ENCODE data around the gene SEL1L3.

Gene SEL1L3

DNA sequence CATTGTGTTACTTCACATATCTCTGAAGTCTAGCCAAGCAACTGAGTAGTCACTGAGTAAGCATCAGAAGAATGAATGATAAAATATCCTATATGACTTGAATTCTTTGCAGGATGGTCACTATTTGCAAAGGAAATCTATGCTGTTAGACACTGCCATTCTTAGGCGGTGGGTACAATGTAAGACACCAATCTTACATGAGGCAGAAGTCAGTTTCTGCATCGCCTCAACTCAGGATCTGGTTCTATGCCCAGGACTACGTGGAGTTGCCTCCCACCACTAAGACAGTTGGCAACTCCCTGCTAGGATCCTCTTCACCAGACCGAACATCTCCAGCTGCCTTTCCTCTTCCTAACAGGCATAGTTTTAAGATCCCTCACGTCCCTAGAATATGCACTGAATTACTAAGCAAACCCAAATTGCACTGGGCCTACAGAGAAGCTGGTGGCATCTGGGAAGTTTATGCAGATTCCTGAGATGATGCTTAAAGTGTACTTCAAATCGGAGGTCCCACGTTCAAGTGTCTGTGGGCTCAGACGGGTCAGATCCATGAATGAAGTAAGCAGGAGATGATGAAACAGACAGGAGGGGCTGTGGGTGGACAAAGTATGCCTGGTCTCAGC is 45.6 kb downstream of the SEL1L3 start:
- DNase-seq (ENCODE audit: low read depth) = no peak

DNA sequence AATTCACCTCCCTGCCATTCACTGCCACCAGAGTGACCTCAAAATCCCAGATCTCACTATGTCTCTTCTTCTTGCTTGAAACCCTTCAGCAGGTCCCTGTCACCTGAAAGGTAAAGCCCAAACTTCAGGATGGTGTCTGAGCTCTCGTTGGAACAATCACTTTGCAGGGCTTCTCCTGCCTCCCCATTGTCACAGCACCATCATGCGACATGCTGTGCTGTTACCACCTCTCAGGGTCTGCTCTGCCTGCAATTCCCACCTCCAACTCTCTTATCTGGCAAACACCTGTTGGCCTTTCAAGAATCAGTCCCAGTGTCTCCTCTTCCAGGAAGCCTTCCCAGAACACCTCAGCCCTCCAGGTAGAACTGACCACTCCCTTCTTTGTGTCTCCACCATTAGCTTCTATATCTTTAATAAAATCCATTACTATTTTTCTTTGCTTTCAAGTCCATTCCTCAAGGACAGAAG is 46.2 kb downstream of the SEL1L3 start:
- DNase-seq (ENCODE audit: low read depth) = no peak

DNA sequence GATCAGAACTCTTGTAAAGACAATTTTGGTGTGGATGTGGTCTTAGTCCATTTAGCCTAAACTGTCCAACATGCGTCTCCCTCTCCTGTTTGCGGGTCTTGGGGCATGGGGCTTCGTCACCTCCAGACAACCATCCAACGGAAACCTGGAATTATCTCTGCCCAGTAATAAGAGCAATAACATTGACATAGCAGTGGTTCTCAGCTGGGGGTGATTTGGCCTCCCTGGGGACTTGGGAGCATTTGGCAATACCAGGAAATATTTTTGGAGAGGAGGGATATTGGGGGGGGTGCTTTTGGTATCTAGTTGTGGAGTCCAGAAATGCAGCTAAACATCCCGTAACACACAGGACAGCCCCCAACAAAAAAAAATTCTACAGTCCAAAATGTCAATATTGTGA is 47.2 kb downstream of the SEL1L3 start:
- no peak for DNase-seq (ENCODE audit: low read depth)

DNA sequence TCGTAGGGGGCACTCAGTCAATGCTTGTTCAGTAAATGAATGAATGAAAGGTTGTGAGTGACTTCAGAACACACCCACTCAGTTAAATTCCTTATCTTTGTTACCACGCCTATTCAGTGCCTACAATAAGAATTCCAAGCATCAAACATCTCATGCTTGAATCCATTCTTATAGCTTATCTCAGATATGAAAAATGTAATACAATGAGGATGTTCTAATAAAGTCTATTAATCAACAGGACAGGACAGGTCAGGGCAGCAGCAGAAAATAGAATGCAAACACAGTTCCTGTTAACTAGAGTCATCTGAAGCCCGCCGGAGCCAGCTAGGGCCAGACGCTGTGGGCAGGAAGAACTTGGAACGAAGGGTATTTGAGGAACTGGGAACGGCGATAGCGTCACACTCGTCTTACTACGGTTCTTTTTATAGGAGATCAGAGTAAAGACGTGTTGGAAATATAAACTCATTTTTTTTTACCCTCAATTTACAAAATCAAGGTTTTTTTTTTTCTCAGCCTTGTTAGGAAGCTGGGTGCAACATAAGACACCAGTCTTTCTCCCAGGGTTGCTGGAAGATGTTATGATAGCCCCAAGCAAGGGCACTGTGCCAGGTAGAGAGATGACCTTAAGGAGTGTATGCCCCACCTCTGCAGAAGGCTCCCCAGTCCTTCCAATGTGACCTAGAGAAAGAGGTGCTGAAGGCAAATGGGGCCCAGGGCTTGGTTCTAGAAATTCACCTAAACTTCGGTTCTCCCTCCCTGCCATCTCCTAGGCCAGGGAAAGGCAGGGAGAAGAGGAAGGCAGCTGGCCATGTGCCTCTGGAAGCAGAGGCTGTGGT is 48.3 kb downstream of the SEL1L3 start:
- no peak for DNase-seq (ENCODE audit: low read depth)

DNA sequence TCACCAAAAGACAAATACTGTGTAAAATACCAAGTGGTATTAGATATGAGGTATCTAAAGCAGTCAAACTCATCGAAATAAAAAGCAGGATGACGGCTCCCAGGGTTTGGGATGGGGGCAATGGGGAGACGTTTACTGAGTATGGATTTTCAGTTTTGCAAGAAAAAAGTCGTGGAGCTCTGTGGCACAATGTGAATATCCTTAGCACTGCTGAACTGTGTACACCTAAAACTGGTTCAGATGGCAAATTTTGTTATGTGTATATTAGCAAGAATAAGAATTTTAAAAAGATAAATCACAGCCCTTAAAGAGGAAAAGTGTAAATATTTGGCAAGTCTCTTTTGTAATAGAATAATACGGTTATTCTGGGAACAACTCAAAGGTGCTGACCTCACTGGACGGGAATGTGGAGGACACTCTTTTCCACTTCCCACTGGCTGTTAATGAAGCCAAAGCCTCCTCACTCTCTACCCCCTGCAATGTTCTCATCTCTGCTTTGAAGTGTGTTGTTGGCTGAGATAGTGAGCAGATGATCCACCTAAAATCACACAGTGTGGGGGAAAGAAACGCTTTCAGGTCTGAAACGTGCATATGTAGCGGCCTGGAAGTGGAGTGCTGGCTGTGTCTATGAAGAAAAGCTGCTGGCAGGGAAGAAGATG is 49.2 kb downstream of the SEL1L3 start:
- no peak for DNase-seq (ENCODE audit: low read depth)

DNA sequence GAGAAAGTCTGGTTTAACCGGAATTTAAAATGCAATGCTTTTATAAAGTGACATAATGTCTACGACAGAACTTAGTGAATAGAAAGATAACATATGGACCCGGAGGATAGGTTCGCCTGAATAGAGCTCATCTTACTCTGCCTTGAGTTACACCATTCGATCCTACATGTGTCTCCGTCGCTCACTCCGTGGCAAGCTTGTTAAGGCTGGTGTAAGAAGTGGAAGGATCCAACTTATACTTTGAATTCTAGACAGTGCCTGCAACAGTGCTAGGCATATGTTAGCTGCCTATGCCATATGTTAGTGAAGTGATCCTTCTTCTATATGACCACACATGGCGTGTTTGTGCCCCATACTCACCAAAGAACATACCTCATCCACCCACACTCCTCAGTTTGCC is 50.9 kb downstream of the SEL1L3 start:
- DNase-seq (ENCODE audit: low read depth) = no peak

DNA sequence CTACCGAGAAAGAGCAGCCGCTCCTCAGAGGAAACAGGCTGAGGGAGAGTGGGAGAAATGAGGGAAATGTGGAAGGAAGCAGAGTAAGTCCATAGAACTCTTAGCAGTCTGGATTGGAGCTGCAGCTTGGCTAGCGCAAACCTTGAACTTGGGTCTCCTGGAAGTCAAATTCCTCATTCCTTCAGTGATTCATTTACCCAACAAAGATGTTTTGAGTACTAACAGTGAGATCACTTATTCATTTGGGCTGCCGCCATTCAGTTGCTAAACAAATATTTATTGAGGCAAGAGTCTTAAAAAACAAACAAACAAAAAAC is 51.5 kb downstream of the SEL1L3 start:
- no peak for DNase-seq (ENCODE audit: low read depth)

DNA sequence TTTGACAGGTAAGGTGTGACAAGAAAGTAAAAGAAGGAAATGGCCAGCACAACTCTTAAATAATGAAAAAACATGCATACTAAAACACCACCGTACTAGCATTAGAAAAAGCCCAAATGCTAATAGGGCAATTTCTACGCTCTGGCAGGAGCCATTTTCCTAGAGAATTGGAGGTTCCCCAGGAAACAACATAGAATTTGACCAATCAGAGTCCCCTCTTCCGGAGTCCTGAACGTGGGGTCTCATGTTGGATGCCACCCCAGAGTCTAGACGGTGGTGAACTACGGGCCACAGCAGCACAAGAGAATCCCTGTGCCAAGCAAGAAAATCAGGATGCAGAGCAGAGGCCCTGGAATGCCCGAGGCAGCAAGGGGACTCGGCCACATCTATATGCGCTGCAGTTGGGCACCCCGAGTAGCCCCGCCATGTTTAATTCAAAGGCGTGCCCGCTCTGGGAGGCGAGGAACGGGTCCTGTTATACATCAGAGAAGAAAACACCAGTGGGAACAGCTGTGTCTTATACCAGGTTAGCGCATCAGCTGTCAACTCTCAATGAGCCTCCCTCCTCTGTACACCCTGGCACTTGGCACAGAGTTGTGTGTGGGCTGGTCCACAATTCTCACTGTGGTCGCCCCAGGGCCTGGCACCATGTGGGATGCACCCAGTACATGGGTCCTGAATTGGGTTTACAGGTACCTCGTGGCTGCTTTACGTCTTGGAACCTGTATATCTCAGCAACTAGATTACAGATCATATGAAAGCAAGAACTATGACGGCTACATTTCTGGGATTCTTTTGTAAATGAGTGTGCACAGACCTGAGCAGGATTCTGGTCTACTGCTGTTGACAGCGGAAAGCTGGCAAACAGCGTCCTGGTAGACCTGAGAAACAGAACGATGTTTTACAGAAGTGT is 52.1 kb downstream of the SEL1L3 start:
- DNase-seq (ENCODE audit: low read depth) = no peak

DNA sequence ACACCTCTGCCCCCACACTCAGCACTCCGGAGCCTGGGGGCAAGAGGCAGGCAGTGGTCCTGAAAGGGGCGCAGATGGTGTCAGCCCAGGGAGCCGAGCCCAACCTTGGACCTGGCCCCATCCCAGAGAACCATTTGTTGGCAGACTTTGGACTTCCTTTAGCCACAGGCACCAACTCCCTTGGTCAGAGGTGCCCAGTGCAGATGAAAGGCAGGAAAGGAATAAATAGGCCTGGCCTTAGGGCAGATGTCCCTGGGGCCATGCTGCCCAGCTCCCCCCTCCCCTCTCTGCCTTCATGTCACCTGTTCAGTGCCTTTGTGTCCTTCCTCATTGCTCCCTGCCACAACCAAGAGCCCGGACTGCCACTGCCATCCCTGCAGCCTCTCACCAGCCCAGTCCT is 52.8 kb downstream of the SEL1L3 start:
- DNase-seq (ENCODE audit: low read depth) = no peak

DNA sequence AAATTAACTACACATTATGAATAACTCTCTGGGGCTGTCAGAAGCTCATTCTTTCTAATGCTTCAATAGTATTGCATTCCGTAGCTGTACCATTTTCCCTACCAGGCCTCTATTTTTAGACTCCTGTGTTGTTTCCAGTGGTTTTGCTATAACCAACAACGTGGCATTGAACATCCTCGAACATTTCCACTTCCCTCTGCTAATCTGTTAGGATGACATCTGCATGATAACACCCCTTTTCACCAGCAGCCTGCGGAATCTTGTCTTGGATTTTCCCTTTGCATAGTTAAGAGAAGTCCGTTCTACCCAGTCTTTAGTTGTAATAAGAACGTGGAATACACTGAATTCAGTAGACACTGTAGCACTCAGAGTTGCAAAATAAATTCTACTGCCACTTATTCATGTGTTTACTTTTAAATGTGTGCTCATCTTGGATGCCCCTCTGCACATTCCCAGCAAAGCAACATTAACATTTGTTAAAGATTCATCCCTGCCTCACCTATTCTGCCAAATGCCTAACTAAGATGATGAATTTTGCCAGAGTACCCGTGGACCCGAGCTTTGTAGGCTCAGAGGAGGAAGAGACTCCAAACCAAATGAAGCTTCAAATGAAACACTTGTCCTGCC is 55.6 kb downstream of the SEL1L3 start:
- no peak for DNase-seq (ENCODE audit: low read depth)

DNA sequence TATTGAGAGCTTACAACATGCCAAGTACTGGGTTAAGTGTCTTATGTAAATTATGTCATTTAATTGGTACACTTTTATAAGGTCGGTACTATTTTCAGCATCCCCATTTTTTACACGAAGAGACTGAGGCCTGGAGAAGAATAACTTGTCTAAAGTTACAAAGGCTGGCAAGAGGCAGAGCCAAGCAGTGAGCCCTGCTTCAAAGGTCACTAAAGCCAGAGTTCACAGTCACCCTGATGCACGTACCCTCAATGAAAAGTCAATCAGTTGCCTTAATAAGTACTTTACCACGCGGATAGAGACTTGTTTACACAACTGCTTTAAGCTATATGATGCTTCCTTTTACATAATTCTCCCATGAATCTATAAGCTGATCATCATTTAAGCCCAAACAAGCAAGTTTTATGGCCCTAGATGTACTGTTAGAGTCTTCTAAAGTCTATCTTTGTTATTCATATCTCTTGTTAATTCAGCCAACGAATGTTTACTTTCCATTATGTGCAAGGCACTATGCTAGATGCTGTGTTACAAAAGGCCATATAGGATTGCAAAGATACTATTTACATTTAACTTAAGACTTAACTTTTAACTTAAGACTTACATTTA is 57.4 kb downstream of the SEL1L3 start:
- DNase-seq (ENCODE audit: low read depth) = no peak

DNA sequence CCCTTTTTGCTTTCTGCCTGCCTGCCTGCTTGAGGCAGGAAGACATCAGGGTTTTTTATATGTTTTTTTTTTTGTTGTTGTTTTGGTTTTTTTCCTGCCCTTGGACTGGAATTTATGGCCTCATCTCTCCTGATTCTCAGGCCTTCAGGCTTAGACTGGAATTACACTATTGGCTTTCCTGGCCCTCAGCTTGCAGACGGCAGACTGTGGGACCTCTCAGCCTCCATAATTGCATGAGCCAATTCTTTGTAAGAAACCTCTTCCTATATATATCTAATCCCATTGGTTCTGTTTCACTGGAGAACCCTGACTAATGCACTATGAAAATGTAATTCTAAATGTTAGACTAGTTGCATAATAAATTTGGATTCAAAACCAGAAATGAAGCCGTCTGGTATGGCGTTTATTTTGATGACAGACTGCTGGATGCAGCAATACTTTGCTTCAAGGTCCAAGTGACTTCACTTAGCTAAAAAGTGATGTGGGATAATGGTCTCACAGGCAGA is 59.0 kb downstream of the SEL1L3 start:
- DNase-seq (ENCODE audit: low read depth) = no peak

DNA sequence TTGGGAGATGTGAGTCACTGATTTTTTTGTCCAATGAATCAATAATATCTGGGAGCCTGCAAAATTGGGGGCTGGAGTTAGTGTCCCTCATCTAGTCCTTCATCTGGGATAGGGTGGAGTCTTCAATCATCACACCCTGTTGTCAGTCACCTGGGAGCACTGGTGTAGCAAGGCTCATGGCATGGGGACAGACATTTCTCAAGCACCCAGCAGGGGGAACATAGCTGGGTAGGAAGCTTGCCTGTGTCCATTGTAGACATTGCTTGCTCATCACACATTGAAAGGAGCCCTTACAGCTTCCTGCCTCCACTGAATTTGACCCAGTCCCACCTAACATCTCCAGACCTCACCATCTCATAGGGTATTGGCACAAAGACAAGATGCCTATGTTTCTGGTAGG is 61.2 kb downstream of the SEL1L3 start:
- no peak for DNase-seq (ENCODE audit: low read depth)

DNA sequence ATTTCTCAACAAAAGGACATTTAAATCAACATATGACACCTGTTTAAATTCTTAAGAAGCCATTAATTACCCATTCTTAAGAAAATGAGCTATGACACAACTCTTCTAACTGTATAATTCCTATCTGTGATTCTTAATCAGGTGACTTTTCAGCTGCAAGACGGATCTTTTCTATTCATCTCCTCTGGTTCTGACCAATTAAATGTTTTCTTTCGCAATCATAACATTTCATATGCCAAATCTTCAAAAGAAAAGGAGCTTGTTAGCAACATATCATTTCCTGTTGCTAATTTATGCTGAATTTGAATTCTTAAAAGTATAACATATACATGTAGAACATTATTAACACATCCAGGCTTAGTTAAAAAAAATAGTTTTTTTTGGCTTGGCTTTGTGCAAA is 62.5 kb downstream of the SEL1L3 start:
- no peak for DNase-seq (ENCODE audit: low read depth)

DNA sequence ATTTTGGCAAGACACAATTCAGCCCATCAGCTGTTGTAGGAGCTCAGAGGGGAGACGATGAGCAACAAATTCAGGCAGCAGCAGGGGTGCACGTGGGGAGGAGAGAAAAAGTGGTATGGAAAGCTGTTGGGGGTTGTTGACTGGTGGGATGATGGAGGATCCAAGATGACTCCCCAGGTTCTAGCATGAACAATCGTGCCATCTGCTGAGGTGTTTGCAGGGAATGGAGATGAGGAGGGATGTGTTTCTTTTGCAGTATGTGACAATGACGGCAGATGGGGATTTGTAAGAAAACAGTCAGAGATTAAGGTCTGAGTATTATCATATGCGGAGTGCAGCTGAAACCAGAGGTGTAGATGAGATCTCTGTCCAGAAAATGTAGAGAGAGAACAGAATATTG is 63.3 kb downstream of the SEL1L3 start:
- DNase-seq (ENCODE audit: low read depth) = no peak

DNA sequence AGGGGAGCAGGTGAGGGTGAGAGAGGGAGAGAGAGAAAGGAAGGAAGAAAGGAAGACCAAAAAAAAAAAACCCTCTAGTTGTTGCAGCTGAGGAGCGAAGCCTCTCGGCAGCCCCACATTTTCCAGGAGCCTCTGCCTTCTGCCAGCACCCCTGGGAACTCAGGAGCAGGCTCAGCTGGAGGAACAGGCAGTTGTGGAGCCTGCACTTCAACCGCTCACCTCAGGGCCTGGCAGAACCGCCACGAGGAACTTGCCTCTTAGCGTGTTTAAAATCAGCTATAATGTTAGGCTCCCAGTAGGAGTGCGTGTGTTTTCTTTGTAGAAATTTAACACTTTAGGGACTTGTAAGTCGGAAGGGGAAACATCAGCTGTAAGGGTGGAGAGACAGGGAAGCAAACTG is 65.7 kb downstream of the SEL1L3 start:
- DNase-seq (ENCODE audit: low read depth) = no peak

DNA sequence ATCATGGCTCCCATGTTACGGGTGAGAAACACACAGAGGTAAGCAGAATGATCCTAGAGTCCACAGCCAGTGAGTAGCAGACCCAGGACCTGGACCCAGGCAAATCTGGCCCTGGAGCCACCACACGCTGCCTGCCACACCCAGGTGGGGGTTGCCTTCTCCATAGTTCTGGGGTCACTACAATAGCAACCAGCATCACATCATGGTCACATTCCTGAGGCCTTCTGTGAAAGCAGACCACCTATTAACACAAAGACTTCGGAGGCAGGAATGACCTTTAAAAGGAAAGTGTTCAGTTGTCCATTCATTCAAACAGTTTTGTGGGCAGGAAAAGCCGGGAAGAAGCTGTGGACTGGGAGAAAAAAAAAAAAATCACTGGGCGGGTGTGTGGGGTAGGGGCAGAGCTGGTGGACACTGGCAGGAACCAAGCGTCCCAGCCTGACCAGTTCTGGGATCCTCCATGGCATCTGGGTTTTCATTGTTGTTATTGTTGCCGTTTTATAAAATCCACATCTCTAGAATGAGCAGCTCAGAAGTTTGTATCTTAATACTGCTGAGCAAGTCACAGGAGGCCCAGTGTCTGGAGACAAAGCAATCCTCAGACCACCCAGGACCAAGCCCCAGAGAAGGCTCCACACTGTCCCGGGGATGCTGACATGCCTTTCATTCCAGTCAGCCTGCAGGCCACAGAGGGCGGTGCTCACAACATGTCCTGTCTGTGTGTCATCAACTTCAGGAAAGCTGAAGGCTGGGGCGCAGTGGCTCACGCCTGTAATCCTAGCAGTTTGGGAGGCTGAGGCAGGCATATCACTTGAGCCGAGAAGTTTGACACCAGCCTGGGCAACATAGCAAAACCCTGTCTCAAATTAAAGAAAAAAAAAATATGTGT is 67.0 kb downstream of the SEL1L3 start:
- no peak for DNase-seq (ENCODE audit: low read depth)

DNA sequence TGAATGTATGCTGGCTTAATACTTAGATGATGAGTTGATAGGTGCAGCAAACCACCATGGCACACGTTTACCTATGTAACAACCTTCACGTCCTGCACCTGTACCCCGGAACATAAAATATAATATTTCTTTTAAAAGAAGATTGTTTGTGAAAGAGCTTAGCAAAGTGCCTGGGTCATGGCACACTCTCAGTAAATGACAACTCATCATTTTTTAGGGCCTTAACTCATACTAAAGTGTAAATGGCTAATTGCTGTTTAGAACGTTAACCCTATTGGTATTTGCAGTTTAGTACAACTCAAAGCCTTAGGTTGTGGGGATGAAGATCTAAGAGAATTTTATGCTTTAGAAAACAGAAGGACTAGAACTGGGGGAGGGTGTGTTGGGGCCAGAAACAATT is 67.7 kb downstream of the SEL1L3 start:
- no peak for DNase-seq (ENCODE audit: low read depth)

DNA sequence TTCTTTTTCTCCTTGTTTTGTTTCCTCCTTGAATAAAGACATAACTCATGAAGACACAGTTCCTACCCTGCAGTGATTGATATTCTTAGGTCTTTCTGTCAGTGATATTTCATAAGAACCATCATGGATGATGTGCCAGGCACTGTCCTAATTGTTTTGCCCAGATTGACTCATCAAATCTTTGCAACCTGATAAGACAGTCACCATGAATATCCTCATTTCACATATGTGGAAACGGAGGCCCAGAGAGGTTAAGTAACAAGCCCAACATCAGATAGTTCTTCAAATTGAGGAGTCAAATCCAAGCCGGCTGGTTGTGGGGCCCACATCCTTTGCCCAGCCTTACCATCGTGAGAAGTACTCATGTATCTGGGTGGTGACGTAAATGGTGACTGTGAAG is 69.9 kb downstream of the SEL1L3 start:
- DNase-seq (ENCODE audit: low read depth) = no peak

DNA sequence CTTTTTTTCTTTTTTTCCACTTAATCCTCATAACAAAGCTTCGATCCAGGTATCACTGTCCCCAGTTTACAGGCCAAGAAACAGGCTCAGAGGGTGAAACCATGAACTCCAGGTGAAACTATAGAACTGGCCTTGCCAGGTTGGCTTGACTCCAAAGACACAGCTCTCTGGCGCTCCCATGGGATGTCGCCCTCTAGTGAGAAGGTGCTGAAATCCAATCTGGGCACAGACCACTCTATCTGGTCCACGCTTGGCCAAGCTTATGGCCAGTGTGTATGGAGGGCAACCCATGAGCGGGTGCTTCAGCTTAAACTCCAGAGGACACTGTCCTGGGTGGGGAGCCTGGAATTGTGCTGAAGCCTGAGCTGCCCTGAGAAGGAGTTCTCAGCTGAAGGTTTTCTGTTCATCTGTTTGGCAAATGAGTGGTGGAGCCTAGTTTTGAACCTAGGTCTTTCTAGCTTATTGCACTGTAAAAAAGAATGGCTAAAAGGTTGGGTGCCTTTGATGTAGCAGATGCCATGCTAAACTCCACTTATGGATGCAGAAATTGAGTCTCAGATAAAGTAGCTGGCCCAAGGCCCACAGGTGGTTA is 70.5 kb downstream of the SEL1L3 start:
- DNase-seq (ENCODE audit: low read depth) = no peak
